Measurements from ENCODE around the gene VAMP1. TPM values are rescaled to one million over a fixed set of nuclear protein-coding genes. Genes with fewer than 3 reads are reported as not detected.
"Not testable (repeated sequence)": the region's sequence is repeated elsewhere in the genome, so short reads cannot be mapped to it uniquely, and the experiment has no call there.

The VAMP1 gene, protein sequence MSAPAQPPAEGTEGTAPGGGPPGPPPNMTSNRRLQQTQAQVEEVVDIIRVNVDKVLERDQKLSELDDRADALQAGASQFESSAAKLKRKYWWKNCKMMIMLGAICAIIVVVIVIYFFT
- 1.5 and 3.3 TPM in 2 replicates for total RNA-seq

GRCh38 chr12:6470375-6471163, at the start of gene VAMP1:
VAMP1 (minus strand) TSS chr12:6470677; CDS start chr12:6470531, 146 bp downstream.
- DNase-seq (ENCODE audit: low read depth in 2 of 2), result peak; percentile 93 to 98

DNA sequence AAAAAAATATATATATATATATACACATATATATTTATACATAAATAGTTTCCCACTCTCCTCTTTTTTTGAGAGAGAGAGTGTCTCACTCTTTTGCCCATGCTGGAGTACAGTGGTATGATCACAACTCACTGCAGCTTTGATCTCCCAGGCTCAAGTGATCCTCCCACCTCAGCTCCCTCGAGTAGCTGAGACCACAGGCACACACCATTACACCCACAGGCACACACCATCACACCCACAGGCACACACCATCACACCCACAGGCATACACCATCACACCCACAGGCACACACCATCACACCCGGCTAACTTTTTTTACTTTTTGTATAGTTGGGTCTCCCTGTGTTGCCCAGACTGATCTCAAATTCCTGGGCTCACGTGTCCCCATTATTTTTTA, 49.7 kb upstream of the VAMP1 start:
- no peak for DNase-seq (ENCODE audit: low read depth in 2 of 2)

DNA sequence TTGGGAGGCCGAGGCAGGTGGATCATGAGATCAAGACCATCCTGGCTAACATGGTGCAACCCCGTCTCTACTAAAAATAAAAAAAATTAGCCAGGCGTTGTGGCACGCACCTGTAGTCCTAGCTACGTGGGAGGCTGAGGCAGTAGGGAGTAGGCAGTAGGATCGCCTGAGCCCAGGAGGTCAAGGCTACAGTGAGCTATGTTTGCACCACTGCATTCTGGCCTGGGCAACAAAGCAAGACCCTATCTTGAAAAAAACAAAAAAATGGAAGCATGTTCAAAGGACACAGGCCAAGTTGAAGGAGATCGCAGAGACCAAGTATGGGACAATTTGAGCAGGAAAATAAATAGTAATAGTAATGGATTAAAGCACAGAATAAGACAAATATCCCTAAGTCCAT, 37.6 kb upstream of the VAMP1 start:
- DNase-seq (ENCODE audit: low read depth in 2 of 2), result no peak

DNA sequence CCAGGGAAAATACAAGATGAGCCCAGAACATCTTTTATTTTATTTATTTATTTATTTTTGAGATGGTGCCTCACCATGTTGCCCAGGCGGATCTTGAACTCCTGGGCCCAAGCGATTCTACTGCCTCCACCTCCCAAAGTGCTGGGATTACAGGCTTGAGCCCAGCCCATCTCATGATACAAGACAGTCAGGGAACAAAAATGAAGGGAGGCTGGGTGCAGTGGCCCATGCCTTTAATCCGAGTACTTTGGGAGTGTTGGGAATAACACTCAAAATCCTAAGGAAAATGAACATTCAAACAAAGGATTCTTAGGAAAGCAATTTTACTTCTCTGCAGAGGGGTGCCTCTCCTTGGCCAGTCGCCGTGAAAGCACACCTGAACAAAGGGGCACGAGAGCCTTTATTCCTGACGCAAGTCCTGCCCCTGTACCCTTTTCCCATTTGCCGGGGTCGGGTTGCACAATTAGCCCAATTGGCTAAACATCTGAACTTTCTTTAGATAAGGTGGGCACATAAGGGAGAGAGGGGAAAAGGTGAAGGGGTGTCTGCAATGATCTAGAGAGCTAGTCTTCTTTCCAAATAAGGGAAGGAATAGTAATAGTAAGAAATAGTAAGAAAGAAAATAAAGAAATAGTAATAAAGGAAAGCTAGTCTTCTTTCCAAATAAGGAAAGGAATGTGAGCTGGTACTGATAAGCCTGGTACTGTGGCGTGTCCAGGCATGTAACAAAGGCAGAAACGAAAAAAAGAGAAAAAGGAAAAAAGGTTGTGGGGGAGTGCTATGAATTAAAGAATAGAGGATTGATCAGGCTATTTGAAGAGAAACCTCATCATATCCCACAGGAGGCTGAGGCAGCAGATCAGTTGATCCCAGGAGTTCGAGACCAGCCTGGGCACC, 36.9 kb upstream of the VAMP1 start:
- no peak for DNase-seq (ENCODE audit: low read depth in 2 of 2)

DNA sequence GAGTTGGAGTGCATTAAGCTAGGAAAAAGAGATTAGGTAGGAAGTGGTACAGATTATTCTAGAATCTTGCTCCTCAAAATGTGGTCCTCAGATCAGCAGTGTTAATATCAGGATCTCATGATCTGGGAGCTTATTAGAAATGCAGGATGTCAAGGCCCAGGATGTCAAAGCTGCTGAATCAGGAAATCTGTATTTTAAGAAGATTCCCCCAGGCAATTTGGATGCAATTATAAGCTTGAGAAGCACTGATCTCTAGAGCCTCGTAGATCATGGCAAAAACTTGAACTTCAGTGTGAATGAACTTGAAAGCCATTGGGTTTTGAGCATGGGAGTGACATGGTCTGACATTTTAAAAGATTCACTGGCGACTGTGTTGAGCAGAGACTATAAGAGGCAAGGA, 30.0 kb upstream of the VAMP1 start:
- no peak for DNase-seq (ENCODE audit: low read depth in 2 of 2)

DNA sequence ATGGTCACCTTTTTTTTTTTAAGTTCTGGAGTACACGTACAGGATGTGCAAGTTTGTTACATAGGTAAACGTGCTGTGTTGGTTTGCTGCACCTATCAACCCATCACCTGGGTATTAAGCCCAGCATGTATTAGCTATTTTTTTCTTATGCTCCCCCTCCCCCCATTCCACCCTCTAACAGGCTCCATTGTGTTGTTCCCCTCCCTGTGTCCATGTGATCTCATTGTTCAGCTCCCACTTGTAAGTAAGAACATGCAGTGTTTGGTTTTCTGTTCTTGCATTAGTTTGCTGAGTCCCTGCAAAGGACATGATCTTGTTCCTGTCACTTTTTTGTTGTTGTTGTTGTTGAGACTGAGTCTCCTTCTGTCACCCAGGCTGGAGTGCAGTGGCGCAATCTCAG, 26.8 kb upstream of the VAMP1 start:
- not testable (repeated sequence) for DNase-seq (ENCODE audit: low read depth in 2 of 2)

DNA sequence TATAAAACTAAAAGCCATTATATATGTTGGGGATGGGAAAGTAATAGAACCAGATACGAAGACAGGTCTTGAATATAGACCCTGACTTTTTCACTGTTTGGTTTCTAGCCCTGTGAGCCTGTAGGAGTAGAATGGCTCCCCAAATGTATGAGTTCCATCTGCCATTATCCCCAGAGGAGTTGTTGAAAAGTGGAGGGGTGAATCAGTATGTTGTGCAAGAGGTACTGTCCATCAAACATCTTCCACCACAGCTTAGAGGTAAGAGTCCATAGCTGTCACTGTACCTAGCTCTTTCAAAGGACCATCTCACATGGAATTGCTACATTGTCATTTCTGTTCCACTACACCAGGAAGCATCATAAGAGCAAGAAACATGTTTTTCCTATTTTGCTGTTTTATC, 24.5 kb upstream of the VAMP1 start:
- no peak for DNase-seq (ENCODE audit: low read depth in 2 of 2)

DNA sequence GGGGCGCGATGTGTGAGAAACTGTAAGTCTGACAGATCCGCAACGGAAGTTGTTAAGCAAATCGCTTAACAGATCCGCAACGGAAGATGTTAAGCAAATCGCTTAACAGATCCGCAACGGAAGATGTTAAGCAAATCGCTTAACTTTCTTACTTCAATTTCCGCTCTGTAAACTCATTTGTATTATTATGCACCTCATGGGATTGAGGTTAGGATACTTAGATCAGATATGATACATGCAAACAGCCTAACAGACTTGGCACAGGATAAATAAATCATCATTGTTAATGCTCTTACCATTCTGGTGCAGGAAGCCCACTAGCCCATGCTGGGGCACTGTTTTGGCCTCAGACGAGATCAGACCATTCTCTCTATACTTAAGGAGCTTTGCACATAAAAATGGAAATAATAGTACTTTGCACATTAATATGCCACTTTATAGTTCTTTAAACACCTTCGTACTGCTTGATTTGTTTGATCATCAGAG, 23.8 kb upstream of the VAMP1 start:
- DNase-seq (ENCODE audit: low read depth in 2 of 2), result no peak

GRCh38 chr12:6493497-6494257, 23.2 kb upstream of the VAMP1 start, which contains the start of gene NCAPD2:
NCAPD2 (plus strand) TSS chr12:6494102; CDS start chr12:6495099, 997 bp downstream.
- peak; percentile 88 to 97 for DNase-seq (ENCODE audit: low read depth in 2 of 2)

- DNase-seq (ENCODE audit: low read depth in 2 of 2), result peak; percentile 81 to 96
These were observed 22.5 kb upstream of the VAMP1 start, which contains the start of gene MRPL51 for GRCh38 chr12:6492838-6493496. MRPL51 (minus strand) TSS chr12:6493262; CDS start chr12:6493136, 126 bp downstream.

- not testable (repeated sequence) for DNase-seq (ENCODE audit: low read depth in 2 of 2)
These were observed 20.2 kb upstream of the VAMP1 start for GRCh38 chr12:6490673-6491072.

- DNase-seq (ENCODE audit: low read depth in 2 of 2), result no peak
These were observed 19.0 kb upstream of the VAMP1 start for GRCh38 chr12:6489449-6489848.

GRCh38 chr12:6488240-6488639, 17.8 kb upstream of the VAMP1 start:
- DNase-seq (ENCODE audit: low read depth in 2 of 2), result no peak

- no peak for DNase-seq (ENCODE audit: low read depth in 2 of 2)
These were observed 7.9 kb upstream of the VAMP1 start for GRCh38 chr12:6478416-6478815.

GRCh38 chr12:6477601-6478377, 7.3 kb upstream of the VAMP1 start:
- DNase-seq (ENCODE audit: low read depth in 2 of 2), result not testable (repeated sequence)

DNA sequence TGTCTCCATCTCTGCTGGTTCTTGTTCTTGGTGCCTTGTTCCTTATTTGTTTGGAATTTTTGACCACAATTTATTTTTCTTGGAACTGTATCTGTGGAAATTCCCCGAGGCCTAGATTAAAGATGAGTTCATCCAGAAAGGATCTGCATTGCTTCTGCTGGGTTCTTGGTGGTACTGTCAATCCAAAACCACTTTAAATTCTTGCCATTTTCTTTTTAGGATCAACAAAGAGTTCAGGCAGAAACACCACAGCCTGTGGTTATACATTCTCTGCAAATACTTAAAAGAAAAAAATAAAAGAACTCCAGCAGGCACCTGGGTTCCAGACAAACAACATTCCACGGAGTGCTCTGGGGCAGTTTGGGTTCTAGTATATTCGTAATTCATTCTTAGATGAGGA, 6.0 kb upstream of the VAMP1 start:
- no peak for DNase-seq (ENCODE audit: low read depth in 2 of 2)

DNA sequence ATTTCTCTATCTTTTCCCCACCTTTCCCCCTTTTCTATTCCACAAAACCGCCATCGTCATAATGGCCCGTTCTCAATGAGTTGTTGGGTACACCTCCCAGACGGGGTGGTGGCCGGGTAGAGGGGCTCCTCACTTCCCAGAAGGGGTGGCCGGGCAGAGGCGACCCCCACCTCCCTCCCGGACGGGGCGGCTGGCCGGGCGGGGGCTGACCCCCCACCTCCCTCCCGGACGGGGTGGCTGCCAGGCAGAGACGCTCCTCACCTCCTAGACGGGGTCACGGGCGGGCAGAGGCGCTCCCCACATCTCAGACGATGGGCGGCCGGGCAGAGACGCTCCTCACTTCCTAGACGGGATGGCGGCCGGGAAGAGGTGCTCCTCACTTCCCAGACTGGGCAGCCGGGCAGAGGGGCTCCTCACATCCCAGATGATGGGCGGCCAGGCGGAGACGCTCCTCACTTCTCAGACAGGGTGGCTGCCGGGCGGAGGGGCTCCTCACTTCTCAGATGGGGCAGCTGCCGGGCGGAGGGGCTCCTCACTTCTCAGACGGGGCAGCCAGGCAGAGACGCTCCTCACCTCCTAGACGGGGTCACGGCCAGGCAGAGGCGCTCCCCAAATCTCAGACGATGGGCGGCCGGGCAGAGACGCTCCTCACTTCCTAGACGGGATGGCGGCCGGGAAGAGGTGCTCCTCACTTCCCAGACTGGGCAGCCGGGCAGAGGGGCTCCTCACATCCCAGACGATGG, 4.9 kb upstream of the VAMP1 start:
- not testable (repeated sequence) for DNase-seq (ENCODE audit: low read depth in 2 of 2)

DNA sequence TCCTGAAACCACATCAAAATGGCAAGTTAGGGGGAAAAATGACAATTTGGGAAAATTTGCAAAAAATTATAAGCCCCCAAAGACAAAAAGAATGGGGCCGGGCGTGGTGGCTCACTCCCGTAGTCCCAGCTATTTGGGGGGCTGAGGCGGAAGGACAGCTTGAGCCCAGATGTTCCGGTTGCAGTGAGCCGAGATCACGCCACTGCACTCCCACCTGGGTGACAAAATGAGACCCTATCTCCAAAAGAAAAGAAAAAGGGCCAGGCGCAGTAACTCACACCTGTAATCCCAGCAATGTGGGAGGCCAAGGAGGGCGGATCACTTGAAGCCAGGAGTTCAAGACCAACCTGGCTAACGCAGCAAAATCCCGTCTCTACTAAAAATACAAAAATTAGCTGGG, 2.0 kb upstream of the VAMP1 start:
- no peak for DNase-seq (ENCODE audit: low read depth in 2 of 2)

- no peak for DNase-seq (ENCODE audit: low read depth in 2 of 2)
These were observed 1.5 kb upstream of the VAMP1 start for GRCh38 chr12:6471989-6472360.
